ENCODE measurements around the gene BCO1.

DNA sequence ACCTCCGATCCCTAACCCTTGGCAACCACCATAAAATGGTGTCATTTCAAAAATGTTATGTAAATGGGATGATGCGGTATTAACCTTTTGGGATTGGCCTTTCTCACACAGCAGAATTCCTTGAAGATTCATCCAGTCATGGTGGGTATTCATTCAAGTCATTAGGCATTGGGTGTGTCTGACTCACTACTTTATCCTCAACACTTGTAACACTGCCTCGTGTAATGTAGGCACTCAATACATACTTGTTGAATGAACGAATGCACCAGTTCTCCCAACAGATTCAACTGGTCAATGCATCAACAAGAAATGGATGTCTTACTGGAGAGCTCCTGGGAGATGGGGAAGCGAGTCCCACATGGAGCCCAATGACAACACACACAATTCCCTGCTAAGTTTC is 54.4 kb downstream of the BCO1 start:
- TF ChIP-seq FOXM1 (IDR thresholded peaks at IDR 0.05; ENCODE audit: borderline replicate concordance) = no peak
- TF ChIP-seq BHLHE40 (IDR thresholded peaks at IDR 0.05; ENCODE audit: borderline replicate concordance) = no peak

Data from HEK293T (cell line).